EL (cell line): ENCODE results near the gene PERM1.
A peak's percentile ranks its signal among the peaks of the same experiment; 100 is the strongest.
"Not testable (repeated sequence)": the region's sequence is repeated elsewhere in the genome, so short reads cannot be mapped to it uniquely, and the experiment has no call there.

Experiments
- DNase-seq: peaks from one replicate; pipeline ENCODE4 v3.0.0-alpha.2; 2016

PERM1 gene

GRCh38 chr1:964691-965525, 17.0 kb downstream of the PERM1 start:
- DNase-seq, result no peak

- no peak for DNase-seq
Observed at GRCh38 chr1:963746-964525, 18.0 kb downstream of the PERM1 start.

- no peak for DNase-seq
Observed at GRCh38 chr1:963301-963651, 18.6 kb downstream of the PERM1 start.

GRCh38 chr1:962381-963300, 19.3 kb downstream of the PERM1 start:
- DNase-seq, result no peak

- no peak for DNase-seq
Observed at GRCh38 chr1:961132-961669, 20.7 kb downstream of the PERM1 start.

- DNase-seq, result peak; percentile 72
Observed at GRCh38 chr1:960363-961131, 21.3 kb downstream of the PERM1 start, which contains the start of gene KLHL17. Gene KLHL17, plus strand, starts transcription at chr1:960584. Its CDS starts 110 bp downstream, at chr1:960694.

- DNase-seq, result no peak
Observed at GRCh38 chr1:959731-960362, 22.0 kb downstream of the PERM1 start.

GRCh38 chr1:958823-959730, 22.8 kb downstream of the PERM1 start, which contains the start of gene NOC2L:
Gene NOC2L, minus strand, starts transcription at chr1:959256. Its CDS starts 16 bp downstream, at chr1:959240.
- peak; percentile 88 for DNase-seq

GRCh38 chr1:956636-957035, 25.3 kb downstream of the PERM1 start:
- DNase-seq, result no peak

GRCh38 chr1:955474-955873, 26.4 kb downstream of the PERM1 start:
- no peak for DNase-seq

- no peak for DNase-seq
Observed at GRCh38 chr1:954927-955326, 27.0 kb downstream of the PERM1 start.

- DNase-seq, result no peak
Observed at GRCh38 chr1:953524-954320, 28.2 kb downstream of the PERM1 start.

GRCh38 chr1:952603-953002, 29.3 kb downstream of the PERM1 start:
- no peak for DNase-seq

GRCh38 chr1:952201-952600, 29.7 kb downstream of the PERM1 start:
- DNase-seq, result no peak

- no peak for DNase-seq
Observed at GRCh38 chr1:951364-951763, 30.5 kb downstream of the PERM1 start.

GRCh38 chr1:950881-951280, 31.0 kb downstream of the PERM1 start:
- DNase-seq, result no peak

- no peak for DNase-seq
Observed at GRCh38 chr1:950268-950667, 31.6 kb downstream of the PERM1 start.

- no peak for DNase-seq
Observed at GRCh38 chr1:947958-948357, 33.9 kb downstream of the PERM1 start.

GRCh38 chr1:946811-947210, 35.1 kb downstream of the PERM1 start:
- not testable (repeated sequence) for DNase-seq
